ENCODE measurements around the gene EFCAB8.

The EFCAB8 gene

GRCh38 chr20:32966881-32967781, 108.4 kb downstream of the EFCAB8 start:
- H3K9ac ChIP-seq (ENCODE audit: low read length), result no peak overlapping the region
- H3K27me3 ChIP-seq (ENCODE audit: control insufficient read depth, insufficient read depth, low read length), result peaks cover 3% of the 10 kb centered on the region
- H3K9me3 ChIP-seq (ENCODE audit: control insufficient read depth, low read length), result no peaks in the 10 kb centered on the region
- H3K4me3 ChIP-seq (ENCODE audit: low read length), result no peak overlapping the region
- H3K36me3 ChIP-seq (ENCODE audit: control insufficient read depth, insufficient read depth, low read length), result no peaks in the 10 kb centered on the region
- peaks cover 3% of the 10 kb centered on the region for H3K4me1 ChIP-seq (ENCODE audit: control insufficient read depth, insufficient read depth, low read length)

- Histone ChIP-seq H3K36me3 (ENCODE audit: control insufficient read depth, insufficient read depth, low read length) (no peaks in the 10 kb centered on the region), H3K9me3 (ENCODE audit: control insufficient read depth, low read length) (no peaks in the 10 kb centered on the region), H3K27me3 (ENCODE audit: control insufficient read depth, insufficient read depth, low read length) (peaks cover 3% of the 10 kb centered on the region), H3K4me1 (ENCODE audit: control insufficient read depth, insufficient read depth, low read length) (peaks cover 3% of the 10 kb centered on the region), H3K9ac (ENCODE audit: low read length) (no peak overlapping the region), H3K4me3 (ENCODE audit: low read length) (no peak overlapping the region)
These were observed 109.3 kb downstream of the EFCAB8 start for GRCh38 chr20:32967961-32968457.

- Histone ChIP-seq H3K36me3 (ENCODE audit: control insufficient read depth, insufficient read depth, low read length) (no peaks in the 10 kb centered on the region), H3K9ac (ENCODE audit: low read length) (no peak overlapping the region), H3K27me3 (ENCODE audit: control insufficient read depth, insufficient read depth, low read length) (peaks cover 3% of the 10 kb centered on the region), H3K9me3 (ENCODE audit: control insufficient read depth, low read length) (no peaks in the 10 kb centered on the region), H3K4me3 (ENCODE audit: low read length) (no peak overlapping the region), H3K4me1 (ENCODE audit: control insufficient read depth, insufficient read depth, low read length) (peaks cover 3% of the 10 kb centered on the region)
These were observed 109.9 kb downstream of the EFCAB8 start for GRCh38 chr20:32968478-32969241.

- H3K4me3 ChIP-seq (ENCODE audit: low read length), result no peak overlapping the region
- no peak overlapping the region for H3K9ac ChIP-seq (ENCODE audit: low read length)
- H3K36me3 ChIP-seq (ENCODE audit: control insufficient read depth, insufficient read depth, low read length), result no peaks in the 10 kb centered on the region
- peaks cover 3% of the 10 kb centered on the region for H3K27me3 ChIP-seq (ENCODE audit: control insufficient read depth, insufficient read depth, low read length)
- no peaks in the 10 kb centered on the region for H3K9me3 ChIP-seq (ENCODE audit: control insufficient read depth, low read length)
- peaks cover 3% of the 10 kb centered on the region for H3K4me1 ChIP-seq (ENCODE audit: control insufficient read depth, insufficient read depth, low read length)
These were observed 110.8 kb downstream of the EFCAB8 start for GRCh38 chr20:32969356-32970114.

GRCh38 chr20:32970115-32970972, 111.6 kb downstream of the EFCAB8 start:
- Histone ChIP-seq H3K9me3 (ENCODE audit: control insufficient read depth, low read length) (no peaks in the 10 kb centered on the region), H3K27me3 (ENCODE audit: control insufficient read depth, insufficient read depth, low read length) (peaks cover 3% of the 10 kb centered on the region), H3K36me3 (ENCODE audit: control insufficient read depth, insufficient read depth, low read length) (no peaks in the 10 kb centered on the region), H3K4me1 (ENCODE audit: control insufficient read depth, insufficient read depth, low read length) (peaks cover 3% of the 10 kb centered on the region), H3K4me3 (ENCODE audit: low read length) (no peak overlapping the region), H3K9ac (ENCODE audit: low read length) (no peak overlapping the region)

GRCh38 chr20:32970973-32971300, 112.2 kb downstream of the EFCAB8 start:
- Histone ChIP-seq H3K4me1 (ENCODE audit: control insufficient read depth, insufficient read depth, low read length) (peaks cover 3% of the 10 kb centered on the region), H3K9ac (ENCODE audit: low read length) (no peak overlapping the region), H3K9me3 (ENCODE audit: control insufficient read depth, low read length) (no peaks in the 10 kb centered on the region), H3K27me3 (ENCODE audit: control insufficient read depth, insufficient read depth, low read length) (no peaks in the 10 kb centered on the region), H3K4me3 (ENCODE audit: low read length) (no peak overlapping the region), H3K36me3 (ENCODE audit: control insufficient read depth, insufficient read depth, low read length) (no peaks in the 10 kb centered on the region)

GRCh38 chr20:32971703-32972161, 113.0 kb downstream of the EFCAB8 start:
- Histone ChIP-seq H3K9ac (ENCODE audit: low read length) (no peak overlapping the region), H3K4me3 (ENCODE audit: low read length) (no peak overlapping the region), H3K4me1 (ENCODE audit: control insufficient read depth, insufficient read depth, low read length) (peaks cover 3% of the 10 kb centered on the region), H3K36me3 (ENCODE audit: control insufficient read depth, insufficient read depth, low read length) (no peaks in the 10 kb centered on the region), H3K9me3 (ENCODE audit: control insufficient read depth, low read length) (no peaks in the 10 kb centered on the region), H3K27me3 (ENCODE audit: control insufficient read depth, insufficient read depth, low read length) (no peaks in the 10 kb centered on the region)

GRCh38 chr20:32972181-32973076, 113.7 kb downstream of the EFCAB8 start:
- H3K9ac ChIP-seq (ENCODE audit: low read length), result no peak overlapping the region
- H3K4me1 ChIP-seq (ENCODE audit: control insufficient read depth, insufficient read depth, low read length), result peaks cover 3% of the 10 kb centered on the region
- H3K27me3 ChIP-seq (ENCODE audit: control insufficient read depth, insufficient read depth, low read length), result no peaks in the 10 kb centered on the region
- no peaks in the 10 kb centered on the region for H3K9me3 ChIP-seq (ENCODE audit: control insufficient read depth, low read length)
- no peak overlapping the region for H3K4me3 ChIP-seq (ENCODE audit: low read length)
- no peaks in the 10 kb centered on the region for H3K36me3 ChIP-seq (ENCODE audit: control insufficient read depth, insufficient read depth, low read length)

GRCh38 chr20:32973077-32973717, 114.5 kb downstream of the EFCAB8 start:
- H3K36me3 ChIP-seq (ENCODE audit: control insufficient read depth, insufficient read depth, low read length), result no peaks in the 10 kb centered on the region
- H3K9ac ChIP-seq (ENCODE audit: low read length), result no peak overlapping the region
- H3K27me3 ChIP-seq (ENCODE audit: control insufficient read depth, insufficient read depth, low read length), result no peaks in the 10 kb centered on the region

More at GRCh38 chr20:32973077-32973717, 114.5 kb downstream of the EFCAB8 start:
- Histone ChIP-seq H3K4me3 (ENCODE audit: low read length) (no peak overlapping the region), H3K9me3 (ENCODE audit: control insufficient read depth, low read length) (no peaks in the 10 kb centered on the region), H3K4me1 (ENCODE audit: control insufficient read depth, insufficient read depth, low read length) (peaks cover 3% of the 10 kb centered on the region)
